Neural progenitor cell (in vitro differentiated cells): ENCODE data around the gene SSX4B.
"Not testable (repeated sequence)": the region's sequence is repeated elsewhere in the genome, so short reads cannot be mapped to it uniquely, and the experiment has no call there.

Experiments
- CTCF ChIP-seq: fragments of 200-600 bp; sonication (generic); IDR thresholded peaks from 2 replicates; pipeline ENCODE4 v1.5.1; 2017; ENCODE audit warnings: antibody characterized with exemption, mild to moderate bottlenecking
- EZH2 ChIP-seq: fragments of 200-600 bp; sonication (generic); IDR thresholded peaks from 2 replicates; pipeline ENCODE4 v1.6.1; 2017; ENCODE audit warnings: antibody characterized with exemption, mild to moderate bottlenecking, moderate library complexity
- EZH2phosphoT487 ChIP-seq: fragments of 200-600 bp; sonication (generic); IDR thresholded peaks from 2 replicates; pipeline ENCODE4 v1.6.1; 2017; ENCODE audit warnings: antibody characterized with exemption

DNA sequence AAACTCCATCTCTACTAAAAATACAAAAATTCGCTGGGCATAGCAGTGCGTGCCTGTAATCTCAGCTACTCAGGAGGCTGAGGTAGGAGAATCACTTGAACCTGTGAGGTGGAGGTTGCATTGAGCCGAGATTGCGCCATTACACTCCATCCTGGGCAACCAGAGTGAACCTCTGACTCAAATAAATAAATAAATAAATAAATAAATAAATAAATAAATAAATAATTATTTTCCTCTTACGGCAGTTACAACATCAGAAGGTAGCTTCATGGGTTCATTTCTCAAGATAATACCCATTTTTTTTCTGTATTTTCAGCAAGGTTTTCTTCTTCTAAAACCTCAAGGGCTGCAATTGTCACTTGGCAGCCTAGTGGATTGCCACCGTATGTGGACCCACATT, 35.4 kb upstream of the SSX4B start:
- TF ChIP-seq CTCF, EZH2, EZH2phosphoT487: not testable (repeated sequence)
